Calu3 (cell line): ENCODE measurements around the gene PINLYP. TPM values are rescaled to one million over a fixed set of nuclear protein-coding genes. Genes with fewer than 3 reads are reported as not detected.

Source experiments
- BruUV-seq: library from RNA; stranded (reverse); fragments of 400-500 nt; replicated peaks from 2 replicates; lab custom pipeline; 2021; lab: Mats Ljungman, UMichigan
- CTCF ChIA-PET: fragments of 300-600 bp; sonication (Branson Sonifier 250); formaldehyde crosslinking; loops from one replicate; lab custom pipeline; 2022; ENCODE audit warnings: antibody characterized with exemption; lab: Charles Lee
- DNase-seq: peaks from one replicate; pipeline ENCODE4 v3.0.0; 2022
- H3K27ac Mint-ChIP-seq: one replicate; pipeline ENCODE4 v1.8.0; 2022; ENCODE audit warnings: mixed read lengths; ENCODE audit not compliant: unreplicated experiment
- H3K27me3 Mint-ChIP-seq: one replicate; pipeline ENCODE4 v1.8.0; 2022; ENCODE audit warnings: mixed read lengths; ENCODE audit not compliant: unreplicated experiment
- H3K36me3 Mint-ChIP-seq: one replicate; pipeline ENCODE4 v1.8.0; 2022; ENCODE audit warnings: mild to moderate bottlenecking, moderate library complexity, mixed read lengths; ENCODE audit not compliant: insufficient read depth, unreplicated experiment
- H3K4me1 Mint-ChIP-seq: one replicate; pipeline ENCODE4 v1.8.0; 2022; ENCODE audit warnings: mild to moderate bottlenecking, low read depth, mixed read lengths; ENCODE audit not compliant: unreplicated experiment
- H3K4me3 Mint-ChIP-seq: one replicate; pipeline ENCODE4 v1.8.0; 2022; ENCODE audit warnings: mild to moderate bottlenecking, low read depth, moderate library complexity, mixed read lengths; ENCODE audit not compliant: unreplicated experiment
- H3K9me3 Mint-ChIP-seq: one replicate; pipeline ENCODE4 v1.8.0; 2022; ENCODE audit warnings: low read depth, mixed read lengths; ENCODE audit not compliant: unreplicated experiment
- CTCF ChIP-seq: fragments of 200-600 bp; IDR thresholded peaks from one replicate; pipeline ENCODE4 v1.8.0; 2022; ENCODE audit warnings: antibody characterized with exemption; ENCODE audit not compliant: unreplicated experiment
- intact Hi-C: fragments of 100-400 bp; cut with micrococcal nuclease; formaldehyde crosslinking; loops from one replicate; pipeline ENCODE4 v1.10.0; 2022; ENCODE audit not compliant: unreplicated experiment
- total RNA-seq: library from RNA; stranded (reverse); gene quantifications from 2 replicates; pipeline ENCODE4 v1.2.3, GENCODE V29; 2022

The PINLYP gene
- total RNA-seq, 1 experiment from 2014 or later: 0.17 TPM

- peaks cover 9% of the 10 kb centered on the region for H3K36me3 Mint-ChIP-seq
- DNase-seq: no peak
- intact Hi-C loops: no loop called here
- no TSS peak for BruUV-seq
- CTCF ChIA-PET: no interaction called here
- TF ChIP-seq CTCF: no peak
- H3K4me1 Mint-ChIP-seq: no peaks in the 10 kb centered on the region
- H3K4me3 Mint-ChIP-seq: no peak overlapping the region
- peaks cover 9% of the 10 kb centered on the region for H3K9me3 Mint-ChIP-seq
- H3K27ac Mint-ChIP-seq: no peak overlapping the region
- H3K27me3 Mint-ChIP-seq: no peaks in the 10 kb centered on the region
Observed at GRCh38 chr19:43612374-43612773, 36.8 kb downstream of the PINLYP start.

- Mint-ChIP-seq H3K27ac (no peak overlapping the region), H3K27me3 (no peaks in the 10 kb centered on the region), H3K4me1 (peaks cover 13% of the 10 kb centered on the region), H3K4me3 (no peak overlapping the region), H3K9me3 (peaks cover 9% of the 10 kb centered on the region), H3K36me3 (peaks cover 33% of the 10 kb centered on the region)
- no peak for DNase-seq
- CTCF ChIA-PET: no interaction called here
- TF ChIP-seq CTCF: no peak
- BruUV-seq: no TSS peak
- intact Hi-C loops: no loop called here
Observed at GRCh38 chr19:43616306-43616705, 40.7 kb downstream of the PINLYP start.

GRCh38 chr19:43616954-43617353 lies 41.4 kb downstream of the PINLYP start:
- H3K27ac Mint-ChIP-seq: no peak overlapping the region
- H3K4me1 Mint-ChIP-seq: peaks cover 13% of the 10 kb centered on the region
- peaks cover 33% of the 10 kb centered on the region for H3K36me3 Mint-ChIP-seq
- no peak for TF ChIP-seq CTCF
- no peak overlapping the region for H3K4me3 Mint-ChIP-seq
- no TSS peak for BruUV-seq
- no peak for DNase-seq
- CTCF ChIA-PET: interaction anchor here (0.6 kb wide), 1 partner anchor 1320 kb away, joined by 3 read pairs; no protein-coding TSS in a partner anchor
- intact Hi-C loops: no loop called here
- peaks cover 9% of the 10 kb centered on the region for H3K9me3 Mint-ChIP-seq
- H3K27me3 Mint-ChIP-seq: no peaks in the 10 kb centered on the region

GRCh38 chr19:43618921-43619261 lies 43.3 kb downstream of the PINLYP start:
- Mint-ChIP-seq H3K4me3 (peak overlapping the region; percentile 94), H3K27me3 (no peaks in the 10 kb centered on the region), H3K4me1 (peaks cover 13% of the 10 kb centered on the region), H3K36me3 (peaks cover 27% of the 10 kb centered on the region), H3K9me3 (no peaks in the 10 kb centered on the region), H3K27ac (peak overlapping the region; percentile 84)
- DNase-seq: peak; percentile 41
- CTCF ChIA-PET: interaction anchor here (0.7 kb wide), 1 partner anchor 90 kb away, joined by 6 read pairs; no protein-coding TSS in a partner anchor
- intact Hi-C loops: no loop called here
- TF ChIP-seq CTCF: no peak
- BruUV-seq: TSS peak; percentile 69
